HepG2 (cell line): ENCODE results near the gene ZNF3. TPM values are rescaled to one million over a fixed set of nuclear protein-coding genes. Genes with fewer than 3 reads are reported as not detected.
A peak's percentile ranks its signal among the peaks of the same experiment; 100 is the strongest.

Experiments
- ARHGAP35 ChIP-seq: sonication (generic); formaldehyde crosslinking; IDR thresholded peaks from 2 replicates; pipeline ENCODE4 v1.9.0; 2022; ENCODE audit warnings: mild to moderate bottlenecking, inconsistent platforms, moderate library complexity, missing genetic modification reagents, borderline replicate concordance
- CTCF ChIP-seq: sonication (generic); formaldehyde crosslinking; IDR thresholded peaks from 2 replicates; pipeline ENCODE4 v1.5.0; 2020; ENCODE audit warnings: mild to moderate bottlenecking, missing genetic modification reagents, moderate library complexity
- HHEX ChIP-seq: IDR thresholded peaks from 2 replicates; pipeline ENCODE4 v1.6.1; 2016; ENCODE audit warnings: control low read depth
- HNRNPK ChIP-seq: fragments of 200-400 bp; formaldehyde crosslinking; IDR thresholded peaks from 2 replicates; pipeline ENCODE4 v1.6.1; 2018; ENCODE audit warnings: low read length, low read depth, moderate library complexity, mild to moderate bottlenecking; ENCODE audit not compliant: poor library complexity, severe bottlenecking
- PLSCR1 ChIP-seq: sonication (generic); formaldehyde crosslinking; IDR thresholded peaks from 2 replicates; pipeline ENCODE4 v1.5.0; 2020; ENCODE audit warnings: missing genetic modification reagents, mild to moderate bottlenecking, borderline replicate concordance
- PPARG ChIP-seq: conservative IDR thresholded peaks from 2 replicates; pipeline ENCODE4 v1.6.1; 2016; ENCODE audit warnings: missing biosample characterization, missing genetic modification reagents
- SMARCC2 ChIP-seq: fragments of 450-650 bp; IDR thresholded peaks from 2 replicates; pipeline ENCODE4 v1.6.1; 2017; ENCODE audit warnings: antibody characterized with exemption, mild to moderate bottlenecking
- TARDBP ChIP-seq: sonication (generic); formaldehyde crosslinking; IDR thresholded peaks from 2 replicates; pipeline ENCODE4 v1.8.0; 2022; ENCODE audit warnings: mild to moderate bottlenecking, missing genetic modification reagents
- ZNF282 ChIP-seq: fragments of 450-650 bp; IDR thresholded peaks from 2 replicates; pipeline ENCODE4 v1.6.1; 2018; ENCODE audit not compliant: partially characterized antibody
- ZNF660 ChIP-seq: sonication (generic); formaldehyde crosslinking; IDR thresholded peaks from 2 replicates; pipeline ENCODE4 v1.5.1; 2020; ENCODE audit warnings: mild to moderate bottlenecking, low read depth, missing genetic modification reagents, borderline replicate concordance
- ZNF713 ChIP-seq: sonication (generic); formaldehyde crosslinking; IDR thresholded peaks from 2 replicates; pipeline ENCODE4 v1.4.0; 2020; ENCODE audit warnings: mild to moderate bottlenecking, missing genetic modification reagents
- ZNF775 ChIP-seq: sonication (generic); formaldehyde crosslinking; IDR thresholded peaks from 2 replicates; pipeline ENCODE4 v1.4.0; 2020; ENCODE audit warnings: missing genetic modification reagents, mild to moderate bottlenecking, moderate library complexity, borderline replicate concordance
- ZNF83 ChIP-seq: sonication (generic); formaldehyde crosslinking; IDR thresholded peaks from 2 replicates; pipeline ENCODE4 v1.4.0; 2020; ENCODE audit warnings: missing genetic modification reagents, mild to moderate bottlenecking, borderline replicate concordance
- ZSCAN30 ChIP-seq: sonication (generic); formaldehyde crosslinking; IDR thresholded peaks from 2 replicates; pipeline ENCODE4 v1.5.0; 2020; ENCODE audit warnings: mild to moderate bottlenecking, missing genetic modification reagents
- polyA plus RNA-seq, 8 experiments: library from polyadenylated mRNA; depleted of rRNA in 3 of 8; stranded (reverse) in 7 of 8; unstranded in 1 of 8; fragments of >200 nt; fragmentation: Illumina TruSeq in 4 of 8; extraction: Trizol in 4 of 8; gene quantifications; 2 replicates each; pipeline versions ENCODE4 v1.2.1 to v1.2.3, GENCODE V29; 2011 to 2016; ENCODE audit warnings: low read depth in 4 of 8, missing spikeins in 1 of 8, mixed read lengths in 1 of 8; ENCODE audit not compliant: insufficient read depth in 1 of 8
- total RNA-seq, 5 experiments: library from RNA; depleted of rRNA; stranded (reverse); fragments of >200 nt; fragmentation: Illumina TruSeq; extraction: Trizol; gene quantifications; 2 replicates each; pipeline ENCODE4 v1.2.3, GENCODE V29; 2016; ENCODE audit warnings: low read depth in 1 of 5
- TF ChIP-seq, protein P1 (sequence below): IDR thresholded peaks from 2 replicates; pipeline ENCODE4 v1.6.1; 2016; ENCODE audit warnings: low read depth, missing genetic modification reagents, missing compliant biosample characterization
- TF ChIP-seq, protein P2 (sequence below): sonication (generic); formaldehyde crosslinking; IDR thresholded peaks from 2 replicates; pipeline ENCODE4 v1.5.0; 2020; ENCODE audit warnings: missing genetic modification reagents

The ZNF3 gene
- total and polyA plus RNA-seq, 2 of the 13 experiments (the other 11 are each of a cell fraction or from before 2014, with no cell fraction given), result 33.7 to 56.9 TPM

GRCh38 chr7:100024020-100024619 is 57.4 kb downstream of the ZNF3 start (continued):
- TF ChIP-seq, protein P1, sequence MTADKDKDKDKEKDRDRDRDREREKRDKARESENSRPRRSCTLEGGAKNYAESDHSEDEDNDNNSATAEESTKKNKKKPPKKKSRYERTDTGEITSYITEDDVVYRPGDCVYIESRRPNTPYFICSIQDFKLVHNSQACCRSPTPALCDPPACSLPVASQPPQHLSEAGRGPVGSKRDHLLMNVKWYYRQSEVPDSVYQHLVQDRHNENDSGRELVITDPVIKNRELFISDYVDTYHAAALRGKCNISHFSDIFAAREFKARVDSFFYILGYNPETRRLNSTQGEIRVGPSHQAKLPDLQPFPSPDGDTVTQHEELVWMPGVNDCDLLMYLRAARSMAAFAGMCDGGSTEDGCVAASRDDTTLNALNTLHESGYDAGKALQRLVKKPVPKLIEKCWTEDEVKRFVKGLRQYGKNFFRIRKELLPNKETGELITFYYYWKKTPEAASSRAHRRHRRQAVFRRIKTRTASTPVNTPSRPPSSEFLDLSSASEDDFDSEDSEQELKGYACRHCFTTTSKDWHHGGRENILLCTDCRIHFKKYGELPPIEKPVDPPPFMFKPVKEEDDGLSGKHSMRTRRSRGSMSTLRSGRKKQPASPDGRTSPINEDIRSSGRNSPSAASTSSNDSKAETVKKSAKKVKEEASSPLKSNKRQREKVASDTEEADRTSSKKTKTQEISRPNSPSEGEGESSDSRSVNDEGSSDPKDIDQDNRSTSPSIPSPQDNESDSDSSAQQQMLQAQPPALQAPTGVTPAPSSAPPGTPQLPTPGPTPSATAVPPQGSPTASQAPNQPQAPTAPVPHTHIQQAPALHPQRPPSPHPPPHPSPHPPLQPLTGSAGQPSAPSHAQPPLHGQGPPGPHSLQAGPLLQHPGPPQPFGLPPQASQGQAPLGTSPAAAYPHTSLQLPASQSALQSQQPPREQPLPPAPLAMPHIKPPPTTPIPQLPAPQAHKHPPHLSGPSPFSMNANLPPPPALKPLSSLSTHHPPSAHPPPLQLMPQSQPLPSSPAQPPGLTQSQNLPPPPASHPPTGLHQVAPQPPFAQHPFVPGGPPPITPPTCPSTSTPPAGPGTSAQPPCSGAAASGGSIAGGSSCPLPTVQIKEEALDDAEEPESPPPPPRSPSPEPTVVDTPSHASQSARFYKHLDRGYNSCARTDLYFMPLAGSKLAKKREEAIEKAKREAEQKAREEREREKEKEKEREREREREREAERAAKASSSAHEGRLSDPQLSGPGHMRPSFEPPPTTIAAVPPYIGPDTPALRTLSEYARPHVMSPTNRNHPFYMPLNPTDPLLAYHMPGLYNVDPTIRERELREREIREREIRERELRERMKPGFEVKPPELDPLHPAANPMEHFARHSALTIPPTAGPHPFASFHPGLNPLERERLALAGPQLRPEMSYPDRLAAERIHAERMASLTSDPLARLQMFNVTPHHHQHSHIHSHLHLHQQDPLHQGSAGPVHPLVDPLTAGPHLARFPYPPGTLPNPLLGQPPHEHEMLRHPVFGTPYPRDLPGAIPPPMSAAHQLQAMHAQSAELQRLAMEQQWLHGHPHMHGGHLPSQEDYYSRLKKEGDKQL (CRISPR knock-in tag), result no peak
- TF ChIP-seq PLSCR1 (CRISPR knock-in tag) (no peak), ARHGAP35 (CRISPR knock-in tag) (no peak), ZNF775 (CRISPR knock-in tag) (no peak), HHEX (CRISPR knock-in tag) (no peak), CTCF (CRISPR knock-in tag) (no peak), ZNF83 (no peak), ZNF282 (no peak), PPARG (CRISPR knock-in tag) (peak; percentile 65; the same call in 1 of the 2 replicates), SMARCC2 (no peak), HNRNPK (no peak), ZNF660 (CRISPR knock-in tag) (no peak), ZNF713 (CRISPR knock-in tag) (no peak), TARDBP (peak; percentile 76), ZSCAN30 (no peak)
- TF ChIP-seq, protein P2, sequence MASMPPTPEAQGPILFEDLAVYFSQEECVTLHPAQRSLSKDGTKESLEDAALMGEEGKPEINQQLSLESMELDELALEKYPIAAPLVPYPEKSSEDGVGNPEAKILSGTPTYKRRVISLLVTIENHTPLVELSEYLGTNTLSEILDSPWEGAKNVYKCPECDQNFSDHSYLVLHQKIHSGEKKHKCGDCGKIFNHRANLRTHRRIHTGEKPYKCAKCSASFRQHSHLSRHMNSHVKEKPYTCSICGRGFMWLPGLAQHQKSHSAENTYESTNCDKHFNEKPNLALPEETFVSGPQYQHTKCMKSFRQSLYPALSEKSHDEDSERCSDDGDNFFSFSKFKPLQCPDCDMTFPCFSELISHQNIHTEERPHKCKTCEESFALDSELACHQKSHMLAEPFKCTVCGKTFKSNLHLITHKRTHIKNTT (CRISPR knock-in tag), result no peak
